Retinal pigment epithelial cell (primary cell): ENCODE results near the gene FMR1NB.

ENCODE experiments used
- DNase-seq: peaks from one replicate; pipeline ENCODE4 v3.0.0-alpha.2; 2010; ENCODE audit warnings: low read depth
- H3K4me3 ChIP-seq: 2 replicates; pipeline ENCODE4 v1.5.1; 2011; ENCODE audit warnings: mild to moderate bottlenecking, low read length, control low read depth, moderate library complexity
- TF ChIP-seq, protein P1 (sequence below): conservative IDR thresholded peaks from 2 replicates; pipeline ENCODE4 v1.5.1; 2011; ENCODE audit warnings: low read depth, low read length, control low read depth, inconsistent platforms

Gene FMR1NB

DNA sequence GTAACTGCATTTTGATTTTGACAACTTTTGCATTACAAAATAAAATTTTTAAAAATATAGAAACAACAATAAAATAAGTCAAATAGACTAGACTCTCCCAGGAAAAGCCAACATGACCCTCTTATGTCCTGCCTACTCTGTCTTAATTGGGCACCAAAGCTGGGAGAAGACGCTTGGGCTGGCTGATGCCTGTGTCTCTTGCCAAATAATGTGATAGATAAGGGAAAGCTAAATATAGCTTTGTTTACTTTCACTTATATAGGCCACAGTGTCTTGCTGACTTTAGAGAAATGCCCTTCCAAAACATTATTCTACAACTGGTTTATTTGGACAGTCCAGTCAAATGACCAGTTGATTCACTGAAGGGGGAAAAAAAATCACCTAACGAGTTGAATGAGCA, 54.2 kb downstream of the FMR1NB start:
- no peak overlapping the region for H3K4me3 ChIP-seq
- no peak for DNase-seq

GRCh38 chrX:148037020-148037419, 55.9 kb downstream of the FMR1NB start:
- no peak overlapping the region for H3K4me3 ChIP-seq
- DNase-seq = no peak
- TF ChIP-seq, protein P1, sequence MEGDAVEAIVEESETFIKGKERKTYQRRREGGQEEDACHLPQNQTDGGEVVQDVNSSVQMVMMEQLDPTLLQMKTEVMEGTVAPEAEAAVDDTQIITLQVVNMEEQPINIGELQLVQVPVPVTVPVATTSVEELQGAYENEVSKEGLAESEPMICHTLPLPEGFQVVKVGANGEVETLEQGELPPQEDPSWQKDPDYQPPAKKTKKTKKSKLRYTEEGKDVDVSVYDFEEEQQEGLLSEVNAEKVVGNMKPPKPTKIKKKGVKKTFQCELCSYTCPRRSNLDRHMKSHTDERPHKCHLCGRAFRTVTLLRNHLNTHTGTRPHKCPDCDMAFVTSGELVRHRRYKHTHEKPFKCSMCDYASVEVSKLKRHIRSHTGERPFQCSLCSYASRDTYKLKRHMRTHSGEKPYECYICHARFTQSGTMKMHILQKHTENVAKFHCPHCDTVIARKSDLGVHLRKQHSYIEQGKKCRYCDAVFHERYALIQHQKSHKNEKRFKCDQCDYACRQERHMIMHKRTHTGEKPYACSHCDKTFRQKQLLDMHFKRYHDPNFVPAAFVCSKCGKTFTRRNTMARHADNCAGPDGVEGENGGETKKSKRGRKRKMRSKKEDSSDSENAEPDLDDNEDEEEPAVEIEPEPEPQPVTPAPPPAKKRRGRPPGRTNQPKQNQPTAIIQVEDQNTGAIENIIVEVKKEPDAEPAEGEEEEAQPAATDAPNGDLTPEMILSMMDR = no peak

More for the DNA sequence above, 54.2 kb downstream of the FMR1NB start:
- TF ChIP-seq, protein P1 = no peak

GRCh38 chrX:148043271-148043855, 62.2 kb downstream of the FMR1NB start:
- TF ChIP-seq, protein P1 = no peak
- no peak for DNase-seq
- no peak overlapping the region for H3K4me3 ChIP-seq

GRCh38 chrX:148047200-148047599, 66.1 kb downstream of the FMR1NB start:
- DNase-seq = no peak
- H3K4me3 ChIP-seq = no peak overlapping the region
- TF ChIP-seq, protein P1 = no peak

DNA sequence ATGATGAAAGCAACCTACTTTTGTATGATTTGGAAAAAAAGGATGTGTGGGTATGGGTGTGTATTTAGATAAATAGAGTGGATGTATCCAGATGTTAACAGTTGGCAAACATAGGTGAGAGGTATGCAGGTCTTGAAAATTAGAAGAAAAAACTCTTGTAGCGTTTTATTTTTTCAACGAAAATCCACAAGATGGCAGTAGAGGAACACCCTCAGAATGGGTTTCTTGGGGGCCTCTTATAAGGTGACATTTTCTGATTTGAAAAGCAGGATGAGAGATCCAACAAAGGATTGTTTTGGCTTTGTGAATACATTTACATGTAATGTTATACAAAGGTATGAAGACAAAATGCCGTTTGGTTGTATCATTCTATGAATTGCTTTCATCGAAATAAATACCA, 68.3 kb downstream of the FMR1NB start:
- H3K4me3 ChIP-seq = no peak overlapping the region
- DNase-seq = no peak
- TF ChIP-seq, protein P1 = peak; percentile 57

DNA sequence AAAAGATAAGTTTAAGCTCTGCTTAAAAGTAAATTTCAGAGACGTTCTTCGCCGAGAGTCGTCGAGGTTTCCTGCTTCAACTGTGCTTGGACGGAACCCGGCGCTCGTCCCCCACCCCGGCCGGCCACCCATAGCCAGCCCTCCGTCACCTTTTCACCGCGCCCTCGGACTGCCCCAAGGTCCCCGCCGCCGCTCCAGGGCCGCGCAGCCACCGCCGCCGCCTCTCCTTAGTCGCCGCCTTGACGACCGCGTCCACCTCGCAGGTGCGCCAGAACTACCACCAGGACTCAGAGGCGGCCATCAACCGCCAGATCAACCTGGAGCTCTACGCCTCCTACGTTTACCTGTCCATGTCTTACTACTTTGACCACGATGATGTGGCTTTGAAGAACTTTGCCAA, 70.8 kb downstream of the FMR1NB start:
- DNase-seq = no peak
- TF ChIP-seq, protein P1 = no peak
- no peak overlapping the region for H3K4me3 ChIP-seq

DNA sequence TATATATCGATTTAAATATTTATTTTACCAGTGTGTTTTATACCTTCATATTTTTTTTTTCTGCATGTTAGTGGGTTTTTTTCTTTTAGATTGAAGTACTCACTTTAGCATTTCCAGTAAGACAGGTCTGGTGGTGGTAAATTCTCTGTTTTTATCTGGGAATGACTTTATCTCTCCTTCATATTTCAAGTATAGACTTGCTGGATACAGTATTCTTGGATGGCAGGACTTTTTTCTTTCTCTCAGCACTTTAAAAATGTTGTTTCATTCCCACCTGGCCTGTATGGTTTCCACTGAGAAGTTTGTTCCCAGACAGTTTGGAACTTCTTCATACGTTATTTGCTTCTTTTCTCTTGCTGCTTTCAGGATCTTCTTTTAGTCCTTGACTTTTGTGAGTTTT, 86.1 kb downstream of the FMR1NB start:
- DNase-seq = no peak
- H3K4me3 ChIP-seq = no peak overlapping the region
- TF ChIP-seq, protein P1 = no peak
